ENCODE results near the gene NAV3.

The NAV3 gene

DNA sequence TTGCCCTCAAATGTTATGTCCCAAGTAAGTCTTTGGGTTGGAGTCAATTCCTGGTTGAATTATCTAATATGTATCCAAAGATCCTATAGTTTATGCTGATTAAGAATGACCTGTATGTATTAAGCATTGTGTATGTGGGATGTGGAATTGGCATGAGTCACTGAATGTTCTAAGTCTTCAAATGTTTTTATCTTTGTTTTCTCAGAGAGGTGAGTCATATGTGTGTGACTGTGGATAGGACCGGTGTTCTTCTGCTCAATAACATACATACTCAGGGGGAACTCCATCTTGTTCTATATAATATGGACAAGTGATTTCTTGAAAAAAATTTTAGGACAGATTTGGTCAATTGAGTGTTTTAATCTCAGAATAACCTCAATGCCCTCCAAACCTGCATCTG lies 57.9 kb downstream of the NAV3 start:
- H3K4me3 ChIP-seq (ENCODE audit: low read depth, low read length): no peak overlapping the region
- TF ChIP-seq, protein P1, sequence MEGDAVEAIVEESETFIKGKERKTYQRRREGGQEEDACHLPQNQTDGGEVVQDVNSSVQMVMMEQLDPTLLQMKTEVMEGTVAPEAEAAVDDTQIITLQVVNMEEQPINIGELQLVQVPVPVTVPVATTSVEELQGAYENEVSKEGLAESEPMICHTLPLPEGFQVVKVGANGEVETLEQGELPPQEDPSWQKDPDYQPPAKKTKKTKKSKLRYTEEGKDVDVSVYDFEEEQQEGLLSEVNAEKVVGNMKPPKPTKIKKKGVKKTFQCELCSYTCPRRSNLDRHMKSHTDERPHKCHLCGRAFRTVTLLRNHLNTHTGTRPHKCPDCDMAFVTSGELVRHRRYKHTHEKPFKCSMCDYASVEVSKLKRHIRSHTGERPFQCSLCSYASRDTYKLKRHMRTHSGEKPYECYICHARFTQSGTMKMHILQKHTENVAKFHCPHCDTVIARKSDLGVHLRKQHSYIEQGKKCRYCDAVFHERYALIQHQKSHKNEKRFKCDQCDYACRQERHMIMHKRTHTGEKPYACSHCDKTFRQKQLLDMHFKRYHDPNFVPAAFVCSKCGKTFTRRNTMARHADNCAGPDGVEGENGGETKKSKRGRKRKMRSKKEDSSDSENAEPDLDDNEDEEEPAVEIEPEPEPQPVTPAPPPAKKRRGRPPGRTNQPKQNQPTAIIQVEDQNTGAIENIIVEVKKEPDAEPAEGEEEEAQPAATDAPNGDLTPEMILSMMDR (IDR thresholded peaks at IDR 0.05; ENCODE audit: low read depth, low read length, missing control alignments): no peak
- peak; percentile 51 for DNase-seq (ENCODE audit: low read depth)
- in situ Hi-C loops (cut with HindIII; ENCODE audit: low sequenced_read_pairs): no loop called here

DNA sequence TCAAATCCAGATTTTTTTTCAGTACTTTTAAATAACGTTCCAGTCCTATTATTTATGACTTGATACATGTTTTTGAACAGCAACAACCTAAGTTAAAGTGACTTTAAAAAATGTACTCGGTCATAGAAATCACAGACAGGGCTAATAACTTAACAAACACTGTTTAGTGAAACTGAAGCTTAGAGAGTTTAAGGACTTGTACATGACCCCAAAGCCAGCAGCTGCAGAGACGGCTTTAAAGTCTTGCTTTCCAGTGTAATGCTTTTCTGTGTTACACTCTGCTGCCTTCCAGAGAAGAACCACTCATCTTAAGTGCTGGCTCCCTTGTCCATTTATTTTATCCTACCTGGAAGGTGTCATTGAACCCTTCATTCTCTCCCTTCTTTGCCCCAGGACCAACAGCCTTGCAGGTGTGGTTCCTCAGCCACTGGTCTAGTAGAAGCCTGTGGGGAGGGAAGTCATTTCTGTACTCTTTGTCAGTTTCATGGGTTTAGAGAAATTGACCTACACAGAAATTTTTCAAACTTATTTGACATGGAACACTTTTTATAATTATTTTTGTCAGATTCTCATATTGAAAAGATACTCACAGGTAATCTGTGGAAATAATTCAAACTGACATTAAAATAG lies 60.9 kb downstream of the NAV3 start:
- TF ChIP-seq, protein P1 (IDR thresholded peaks at IDR 0.05; ENCODE audit: low read depth, low read length, missing control alignments): no peak
- in situ Hi-C loops (cut with HindIII; ENCODE audit: low sequenced_read_pairs): no loop called here
- no peak for DNase-seq (ENCODE audit: low read depth)
- H3K4me3 ChIP-seq (ENCODE audit: low read depth, low read length): no peak overlapping the region

DNA sequence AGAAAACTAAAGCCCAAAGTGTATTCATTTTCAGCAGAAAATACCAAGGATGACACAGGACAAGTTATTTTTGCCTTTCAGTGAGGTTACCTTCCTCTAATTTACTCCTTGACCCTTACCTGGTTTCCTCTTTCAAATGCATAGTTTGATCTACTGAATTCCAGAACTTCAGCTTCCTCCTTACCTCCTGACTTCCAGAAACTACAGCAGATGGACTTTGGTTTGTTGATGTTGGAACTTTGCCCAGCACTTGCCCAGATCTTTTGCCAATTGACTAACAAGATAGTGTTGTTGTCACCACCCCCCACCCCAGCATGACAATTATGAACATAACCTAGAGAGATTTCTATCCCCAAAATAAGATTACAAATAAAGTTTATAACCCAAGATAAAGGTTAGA lies 63.2 kb downstream of the NAV3 start:
- in situ Hi-C loops (cut with HindIII; ENCODE audit: low sequenced_read_pairs): no loop called here
- DNase-seq (ENCODE audit: low read depth): peak; percentile 5
- no peak overlapping the region for H3K4me3 ChIP-seq (ENCODE audit: low read depth, low read length)
- TF ChIP-seq, protein P1 (IDR thresholded peaks at IDR 0.05; ENCODE audit: low read depth, low read length, missing control alignments): no peak

DNA sequence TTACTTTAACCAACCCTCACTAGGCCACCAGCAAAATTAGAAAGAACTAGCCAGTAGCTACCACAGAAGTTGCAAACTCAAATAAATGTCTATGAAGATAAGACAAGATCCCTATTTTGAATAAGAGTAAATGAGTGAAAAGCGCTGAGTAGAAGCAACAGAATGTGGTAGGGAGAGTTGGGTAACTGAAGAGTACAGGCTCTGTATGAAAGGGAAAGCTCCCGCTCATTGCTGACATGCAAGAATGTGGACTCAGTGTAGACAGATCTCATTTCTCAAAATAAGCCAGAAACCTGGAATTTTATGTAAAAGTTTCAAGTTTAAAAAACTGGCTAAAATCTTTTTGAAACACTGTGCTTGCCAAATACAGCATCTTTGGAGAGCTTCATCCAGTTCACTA lies 63.9 kb downstream of the NAV3 start:
- in situ Hi-C loops (cut with HindIII; ENCODE audit: low sequenced_read_pairs): no loop called here
- DNase-seq (ENCODE audit: low read depth): no peak
- TF ChIP-seq, protein P1 (IDR thresholded peaks at IDR 0.05; ENCODE audit: low read depth, low read length, missing control alignments): no peak
- H3K4me3 ChIP-seq (ENCODE audit: low read depth, low read length): no peak overlapping the region

DNA sequence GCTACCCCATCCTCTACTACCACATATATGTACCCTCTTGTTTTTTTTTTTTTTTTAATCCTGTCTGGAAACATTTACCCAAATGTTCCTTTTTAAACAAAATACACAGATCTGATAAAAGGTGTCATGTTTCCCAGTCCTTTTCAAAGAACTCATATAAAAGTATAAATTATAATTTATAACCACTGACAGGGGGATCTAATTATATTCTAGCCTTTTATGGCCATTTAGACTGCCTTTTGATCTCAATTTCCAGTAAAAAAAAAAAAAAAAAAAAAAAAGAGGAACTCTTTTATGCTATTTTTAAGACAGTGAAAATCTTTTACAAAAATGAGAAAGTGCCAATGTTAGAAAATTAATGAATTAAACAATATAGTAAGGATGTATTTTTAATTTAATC lies 65.0 kb downstream of the NAV3 start:
- in situ Hi-C loops (cut with HindIII; ENCODE audit: low sequenced_read_pairs): no loop called here
- DNase-seq (ENCODE audit: low read depth): no peak
- H3K4me3 ChIP-seq (ENCODE audit: low read depth, low read length): no peak overlapping the region
- TF ChIP-seq, protein P1 (IDR thresholded peaks at IDR 0.05; ENCODE audit: low read depth, low read length, missing control alignments): no peak

DNA sequence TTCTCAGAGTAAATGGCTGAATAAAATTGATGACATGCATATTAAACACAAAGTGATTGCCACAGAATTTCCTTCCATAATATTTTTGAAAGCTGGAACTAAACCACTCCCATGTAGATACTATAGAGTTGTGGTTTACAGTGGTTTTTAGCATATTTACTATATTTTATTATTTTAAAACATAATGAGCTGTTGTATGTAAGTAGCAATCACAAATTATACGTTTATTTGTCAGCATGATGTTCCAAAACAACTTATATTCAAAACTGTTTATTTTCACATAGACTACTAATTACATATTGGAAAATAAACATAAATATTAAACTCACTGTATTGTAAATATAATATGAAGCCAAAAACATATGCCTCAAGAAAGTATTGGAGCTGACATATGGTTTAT lies 77.2 kb downstream of the NAV3 start:
- H3K4me3 ChIP-seq (ENCODE audit: low read depth, low read length): no peak overlapping the region
- no peak for DNase-seq (ENCODE audit: low read depth)
- TF ChIP-seq, protein P1 (IDR thresholded peaks at IDR 0.05; ENCODE audit: low read depth, low read length, missing control alignments): no peak
- in situ Hi-C loops (cut with HindIII; ENCODE audit: low sequenced_read_pairs): no loop called here
